Neural cell (in vitro differentiated cells): ENCODE results near the gene LPCAT1. TPM values are rescaled to one million over a fixed set of nuclear protein-coding genes. Genes with fewer than 3 reads are reported as not detected.

Experiments used
- H2AFZ ChIP-seq: fragments of 200-600, 300-800 bp; sonication (generic), shearing (Covaris generic); 2 replicates; pipeline ENCODE4 v1.6.0; 2014; ENCODE audit warnings: low read depth, mild to moderate bottlenecking, antibody characterized with exemption, low read length, moderate library complexity
- H3F3A ChIP-seq: fragments of 200-600 bp; shearing (Covaris generic); 2 replicates; pipeline ENCODE4 v1.6.1; 2016; ENCODE audit warnings: mild to moderate bottlenecking, moderate library complexity, mixed read lengths, antibody characterized with exemption, low read length; ENCODE audit not compliant: insufficient read depth, poor library complexity, severe bottlenecking
- H3K27ac ChIP-seq: fragments of 200-600, 300-800 bp; sonication (generic), shearing (Covaris generic); 2 replicates; pipeline ENCODE4 v1.5.1; 2014; ENCODE audit warnings: mild to moderate bottlenecking, low read length, moderate library complexity
- H3K27me3 ChIP-seq: fragments of 300-800, 200-600 bp; sonication (generic), shearing (Covaris generic); 2 replicates; pipeline ENCODE4 v1.6.0; 2014; ENCODE audit warnings: mild to moderate bottlenecking, low read depth, low read length, moderate library complexity; ENCODE audit not compliant: insufficient read depth
- H3K36me3 ChIP-seq: fragments of 300-800, 200-600 bp; sonication (generic), shearing (Covaris generic); 2 replicates; pipeline ENCODE4 v1.5.1; 2014; ENCODE audit warnings: mild to moderate bottlenecking, antibody characterized with exemption, low read length, moderate library complexity; ENCODE audit not compliant: insufficient read depth
- H3K4me2 ChIP-seq: fragments of 300-800, 200-600 bp; sonication (generic), shearing (Covaris generic); 2 replicates; pipeline ENCODE4 v1.6.0; 2014; ENCODE audit warnings: mild to moderate bottlenecking, low read length
- H3K4me3 ChIP-seq: fragments of 300-800, 200-600 bp; sonication (generic), shearing (Covaris generic); 2 replicates; pipeline ENCODE4 v1.5.1; 2014; ENCODE audit warnings: mild to moderate bottlenecking, low read length, moderate library complexity
- H3K79me2 ChIP-seq: fragments of 200-600 bp; shearing (Covaris generic); replicated peaks from 2 replicates; pipeline ENCODE4 v1.6.0; 2014; ENCODE audit warnings: mild to moderate bottlenecking, low read length, moderate library complexity; ENCODE audit not compliant: insufficient read depth
- H3K9ac ChIP-seq: fragments of 300-800, 200-600 bp; sonication (generic), shearing (Covaris generic); 2 replicates; pipeline ENCODE4 v1.6.1; 2016; ENCODE audit warnings: mild to moderate bottlenecking, low read length, mixed read lengths
- H3K9me2 ChIP-seq: fragments of 200-600 bp; shearing (Covaris generic); 2 replicates; pipeline ENCODE4 v1.6.1; 2016; ENCODE audit warnings: mild to moderate bottlenecking, low read length, mixed read lengths; ENCODE audit not compliant: insufficient read depth
- H3K9me3 ChIP-seq: fragments of 200-600, 300-800 bp; sonication (generic), shearing (Covaris generic); 2 replicates; pipeline ENCODE4 v1.6.1; 2016; ENCODE audit warnings: mild to moderate bottlenecking, mixed run types, low read length, moderate library complexity, mixed read lengths
- H4K20me1 ChIP-seq: fragments of 200-600 bp; shearing (Covaris generic); 2 replicates; pipeline ENCODE4 v1.6.1; 2016; ENCODE audit warnings: mild to moderate bottlenecking, mixed run types; ENCODE audit not compliant: insufficient read depth
- CTCF ChIP-seq: fragments of 450-650 bp; IDR thresholded peaks from 2 replicates; pipeline ENCODE4 v1.5.1; 2014; ENCODE audit warnings: antibody characterized with exemption, mild to moderate bottlenecking, moderate library complexity; ENCODE audit not compliant: poor library complexity, severe bottlenecking
- EP300 ChIP-seq: fragments of 450-650 bp; conservative IDR thresholded peaks from 2 replicates; pipeline ENCODE4 v1.6.1; 2014; ENCODE audit warnings: antibody characterized with exemption, mild to moderate bottlenecking, moderate library complexity; ENCODE audit not compliant: poor library complexity, severe bottlenecking
- EZH2 ChIP-seq: fragments of 200-600, 300-800 bp; shearing (Covaris generic), sonication (generic); IDR thresholded peaks from 2 replicates; pipeline ENCODE4 v1.6.1; 2014; ENCODE audit warnings: antibody characterized with exemption, low read length, borderline replicate concordance, mild to moderate bottlenecking; ENCODE audit not compliant: insufficient read depth, poor library complexity, severe bottlenecking
- MXI1 ChIP-seq: fragments of 450-650 bp; conservative IDR thresholded peaks from 2 replicates; pipeline ENCODE4 v1.6.1; 2014; ENCODE audit warnings: antibody characterized with exemption, mild to moderate bottlenecking; ENCODE audit not compliant: poor library complexity, severe bottlenecking
- POLR2AphosphoS5 ChIP-seq: IDR thresholded peaks from 2 replicates; pipeline ENCODE4 v1.6.1; 2012
- RAD21 ChIP-seq: fragments of 450-650 bp; conservative IDR thresholded peaks from 2 replicates; pipeline ENCODE4 v1.6.1; 2014; ENCODE audit warnings: antibody characterized with exemption, mild to moderate bottlenecking, moderate library complexity
- REST ChIP-seq: IDR thresholded peaks from 2 replicates; pipeline ENCODE4 v1.6.1; 2012; ENCODE audit warnings: borderline replicate concordance
- SMC3 ChIP-seq: fragments of 450-650 bp; conservative IDR thresholded peaks from 2 replicates; pipeline ENCODE4 v1.6.1; 2014; ENCODE audit warnings: antibody characterized with exemption, mild to moderate bottlenecking, moderate library complexity; ENCODE audit not compliant: poor library complexity
- TAF1 ChIP-seq: IDR thresholded peaks from 2 replicates; pipeline ENCODE4 v1.6.1; 2012; ENCODE audit warnings: low read depth
- polyA plus RNA-seq: library from polyadenylated mRNA; depleted of rRNA; stranded (reverse); fragments of >200 nt; gene quantifications from 2 replicates; pipeline ENCODE4 v1.2.3, GENCODE V29; 2014

LPCAT1 gene
- polyA plus RNA-seq, 1 donor from 2014 or later, result 61.8 TPM

GRCh38 chr5:1565737-1566734 lies 42.3 kb upstream of the LPCAT1 start:
- TF ChIP-seq REST (no peak), EZH2 (no peak), CTCF (no peak), RAD21 (no peak), SMC3 (no peak), MXI1 (no peak), EP300 (no peak), POLR2AphosphoS5 (no peak), TAF1 (no peak)
- no peaks in the 10 kb centered on the region for H3K36me3 ChIP-seq
- H3K27ac ChIP-seq, result no peak overlapping the region
- H3K9ac ChIP-seq, result no peak overlapping the region
- H3K79me2 ChIP-seq, result no peaks in the 10 kb centered on the region
- H3F3A ChIP-seq, result no peaks in the 10 kb centered on the region
- H3K4me3 ChIP-seq, result no peak overlapping the region
- no peak overlapping the region for H3K4me2 ChIP-seq
- H3K9me3 ChIP-seq, result no peaks in the 10 kb centered on the region
- H2AFZ ChIP-seq, result no peak overlapping the region
- H3K9me2 ChIP-seq, result no peaks in the 10 kb centered on the region
- H3K27me3 ChIP-seq, result no peaks in the 10 kb centered on the region
- no peaks in the 10 kb centered on the region for H4K20me1 ChIP-seq

DNA sequence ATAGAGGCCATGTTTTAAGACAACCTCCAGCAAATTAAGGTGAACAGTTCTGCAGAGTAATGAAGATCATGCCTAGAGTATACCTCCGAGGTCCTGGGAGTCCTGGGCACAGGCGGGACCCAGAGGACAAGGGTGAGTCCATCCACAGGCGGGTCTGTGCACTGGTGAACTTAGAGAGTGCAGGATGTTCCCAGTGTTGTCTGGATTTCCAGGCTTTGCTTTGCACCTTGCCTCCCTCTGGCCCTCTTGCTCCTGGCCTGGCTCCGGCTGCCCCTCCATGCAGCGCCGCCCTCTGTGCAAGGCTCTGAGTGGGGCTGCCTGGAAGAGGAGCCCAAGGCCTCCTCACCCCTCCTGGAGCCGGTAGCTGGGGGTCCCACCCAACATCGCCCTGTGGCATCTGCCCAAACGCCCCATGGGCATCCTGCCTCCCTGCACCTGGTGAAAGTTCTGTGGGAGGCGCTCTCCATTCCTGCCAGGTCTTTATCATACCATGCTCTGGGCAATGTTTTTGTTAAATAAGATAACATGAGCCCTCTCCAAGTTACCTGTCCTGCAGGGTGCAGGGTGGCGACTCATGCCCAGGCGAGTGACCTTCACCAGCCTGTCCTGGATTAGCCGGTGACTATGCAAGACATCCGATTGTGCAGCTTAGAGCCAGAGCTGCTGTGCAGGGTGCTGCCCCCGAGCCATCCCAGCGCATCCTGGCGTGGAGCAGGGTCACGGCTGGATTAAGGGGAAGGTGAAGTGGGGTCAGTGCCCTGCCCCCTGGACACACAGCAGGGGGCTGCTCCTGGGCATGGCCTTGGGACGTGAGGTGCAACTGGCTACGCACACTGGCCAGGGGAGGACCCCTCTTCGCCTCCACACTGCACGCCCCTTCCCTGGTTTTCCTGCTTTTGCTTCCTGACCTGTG lies 41.3 kb upstream of the LPCAT1 start:
- Histone ChIP-seq H3K4me2 (no peak overlapping the region), H3F3A (no peaks in the 10 kb centered on the region), H3K36me3 (no peaks in the 10 kb centered on the region), H3K27ac (no peak overlapping the region), H3K9ac (no peak overlapping the region), H3K9me3 (no peaks in the 10 kb centered on the region), H3K27me3 (no peaks in the 10 kb centered on the region), H2AFZ (no peak overlapping the region), H3K4me3 (no peak overlapping the region), H3K9me2 (no peaks in the 10 kb centered on the region), H3K79me2 (no peaks in the 10 kb centered on the region), H4K20me1 (no peaks in the 10 kb centered on the region)
- no peak for TF ChIP-seq POLR2AphosphoS5
- TF ChIP-seq EP300, result no peak
- TF ChIP-seq EZH2, result no peak
- no peak for TF ChIP-seq REST
- no peak for TF ChIP-seq TAF1
- no peak for TF ChIP-seq RAD21
- no peak for TF ChIP-seq SMC3
- no peak for TF ChIP-seq CTCF
- TF ChIP-seq MXI1, result no peak
